Embryonic facial prominence (tissue), 1 donor: ENCODE measurements around the gene AFF3.
A peak's percentile ranks its signal among the peaks of the same experiment; 100 is the strongest.

Experiments used
- DNase-seq: peaks from one replicate; pipeline ENCODE4 v3.0.0-alpha.2; 2016; ENCODE audit errors: extremely low spot score

Gene AFF3

DNA sequence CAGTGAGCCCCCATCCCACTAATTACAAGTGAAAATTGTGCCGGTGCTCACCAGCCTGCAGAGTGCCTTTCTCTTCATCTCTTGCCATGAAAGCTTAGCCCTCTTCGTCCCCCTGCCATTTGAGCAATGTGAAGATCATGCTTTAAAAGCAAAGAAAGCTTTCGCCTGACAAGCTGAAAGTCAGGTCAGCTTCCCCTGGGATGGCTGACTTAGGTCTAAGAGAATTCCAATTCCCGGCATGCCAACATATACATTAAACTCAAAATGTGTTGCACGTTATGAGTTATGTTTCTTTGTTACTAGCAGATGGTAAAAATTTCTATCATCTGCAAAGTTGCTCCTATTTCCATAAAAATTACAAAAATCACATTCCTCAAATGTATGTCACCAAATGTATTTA is 129.8 kb downstream of the AFF3 start:
- DNase-seq = no peak

DNA sequence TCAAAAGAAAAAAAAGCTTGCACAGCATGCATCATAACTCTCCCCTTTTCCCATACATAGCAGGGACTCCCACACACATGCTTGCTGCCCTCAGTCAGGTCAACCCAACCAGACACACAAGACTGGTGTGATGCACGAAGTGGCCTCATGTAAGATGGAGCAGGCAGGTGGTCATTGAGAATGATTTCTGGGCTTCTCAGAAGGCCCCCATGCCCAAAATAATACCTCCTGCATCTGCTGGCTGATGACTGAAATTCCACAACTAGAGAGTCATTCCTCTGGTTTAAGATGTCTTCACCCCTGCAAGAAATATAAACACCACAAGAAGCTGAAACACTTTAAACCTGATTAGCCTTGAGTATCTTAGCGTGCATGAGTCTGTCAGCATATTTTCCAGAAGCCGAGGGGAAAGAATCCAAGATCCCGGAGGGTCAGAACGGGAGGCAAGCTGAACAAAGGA is 131.1 kb downstream of the AFF3 start:
- DNase-seq = no peak

DNA sequence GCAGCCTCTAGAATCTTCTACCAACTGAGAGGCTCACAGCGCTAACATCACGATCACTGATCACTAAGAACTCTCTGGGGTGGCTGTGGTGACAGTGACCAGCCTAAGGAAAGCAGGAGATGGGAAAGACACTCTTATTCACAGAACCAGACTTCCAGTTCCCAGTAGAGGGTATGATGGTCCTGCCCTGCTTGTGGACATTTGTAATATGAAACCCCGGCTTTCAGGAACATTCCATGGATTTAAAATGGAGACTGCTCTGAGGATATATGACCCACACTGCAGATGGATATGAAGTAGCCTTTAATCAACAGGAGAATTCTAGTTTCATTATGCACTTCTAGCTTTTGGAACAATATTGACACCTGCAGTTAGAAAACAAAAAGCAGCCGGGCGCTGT is 131.8 kb downstream of the AFF3 start:
- no peak for DNase-seq

DNA sequence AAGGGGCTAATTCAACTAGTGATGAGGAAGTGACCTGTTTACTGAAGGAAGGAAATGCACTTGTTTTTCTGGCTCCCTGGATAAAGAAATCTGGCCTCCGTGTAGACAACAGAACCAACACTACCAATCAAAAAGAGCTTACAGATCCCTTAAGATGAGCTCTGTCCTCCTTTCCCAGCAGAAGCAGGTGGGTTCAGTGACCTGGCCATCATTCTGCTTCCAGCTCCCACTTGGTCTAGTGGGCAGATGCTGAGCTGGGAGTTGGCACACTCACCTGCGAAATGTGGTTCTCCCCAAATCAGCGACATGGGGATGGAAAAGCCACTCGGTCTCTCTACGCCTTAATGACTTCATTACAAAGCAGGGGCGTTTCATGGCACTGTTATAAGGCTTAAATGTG is 132.6 kb downstream of the AFF3 start:
- no peak for DNase-seq

DNA sequence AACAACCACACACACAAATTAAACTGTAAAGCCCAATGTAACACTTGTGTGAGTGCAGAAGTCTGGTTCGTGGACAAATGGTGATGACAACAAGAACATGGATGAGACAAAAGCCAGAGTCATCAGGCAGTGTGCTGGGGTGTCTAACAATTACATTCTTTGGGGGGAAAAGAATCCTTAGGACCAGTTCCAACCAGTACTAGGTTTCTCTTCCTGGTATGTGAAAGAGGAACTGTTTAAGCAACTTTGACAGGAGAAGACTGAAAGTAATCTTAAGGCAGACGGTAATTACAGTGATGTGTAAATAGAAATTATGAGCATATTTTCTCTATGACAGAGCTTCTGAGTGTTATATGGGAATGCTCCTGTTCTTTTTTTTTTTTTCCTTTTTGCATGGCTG is 133.4 kb downstream of the AFF3 start:
- no peak for DNase-seq

DNA sequence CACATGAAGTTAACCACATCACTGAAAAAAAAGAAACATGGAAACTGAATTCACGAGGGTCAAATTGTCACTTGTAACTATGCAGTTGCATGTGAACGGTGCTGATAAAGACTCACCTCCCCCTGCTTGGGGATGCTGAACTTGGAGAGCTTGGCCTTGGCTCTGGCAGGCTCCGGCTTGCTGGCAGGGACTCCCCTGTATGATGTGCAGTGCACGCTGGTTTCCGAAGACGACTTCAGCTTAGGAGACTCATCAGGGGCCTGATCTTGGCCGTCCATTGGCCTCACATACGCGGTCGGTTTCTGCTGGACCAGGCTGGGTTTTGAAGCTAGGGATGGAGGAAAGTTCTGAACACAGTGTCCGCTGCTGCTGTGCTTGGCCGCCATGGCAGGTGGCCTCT is 135.9 kb downstream of the AFF3 start:
- no peak for DNase-seq

DNA sequence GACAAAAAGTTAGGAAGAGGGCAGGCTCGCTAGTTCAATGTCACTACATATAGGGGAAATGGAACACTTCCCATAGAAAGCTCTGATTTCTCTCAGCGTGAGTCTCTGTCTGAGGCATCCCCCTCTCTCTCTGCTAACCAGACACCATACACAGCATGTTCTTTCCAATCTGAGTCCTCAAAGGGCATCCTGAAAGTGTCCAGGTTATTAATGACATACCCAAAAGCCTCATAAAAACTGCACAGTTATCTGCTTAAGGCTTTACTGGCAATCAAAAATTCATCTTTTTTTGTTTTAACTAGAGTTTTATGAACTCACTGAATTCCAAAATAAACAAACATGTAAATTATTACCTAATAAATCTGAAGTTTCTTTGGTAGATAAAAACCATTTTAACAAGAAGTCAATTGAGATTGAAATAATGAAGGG is 137.4 kb downstream of the AFF3 start:
- DNase-seq = no peak

DNA sequence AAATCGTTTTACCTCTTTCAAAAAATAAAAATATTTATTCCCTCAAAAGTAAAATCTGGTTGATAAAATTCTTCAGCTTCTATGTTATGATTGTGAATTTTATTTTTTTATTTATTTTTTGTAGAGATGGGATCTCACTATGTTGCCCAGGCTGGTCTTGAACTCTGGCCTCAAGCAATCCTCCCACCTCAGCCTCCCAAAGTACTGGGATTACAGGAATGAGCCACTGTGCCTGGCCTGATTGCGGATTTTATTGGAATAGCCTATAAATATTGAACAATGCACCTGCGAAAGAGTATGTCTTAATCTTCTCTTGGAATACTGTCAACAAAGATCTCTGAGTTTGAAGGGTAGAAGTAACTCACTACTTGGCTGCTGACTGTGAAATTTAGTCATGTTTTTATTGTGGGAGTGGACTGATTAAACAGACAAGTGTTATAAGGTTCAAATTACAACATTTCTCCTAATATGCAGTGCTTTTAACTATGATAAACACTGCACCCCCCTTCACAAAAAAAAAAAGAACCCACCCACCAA is 138.0 kb downstream of the AFF3 start:
- DNase-seq = no peak

DNA sequence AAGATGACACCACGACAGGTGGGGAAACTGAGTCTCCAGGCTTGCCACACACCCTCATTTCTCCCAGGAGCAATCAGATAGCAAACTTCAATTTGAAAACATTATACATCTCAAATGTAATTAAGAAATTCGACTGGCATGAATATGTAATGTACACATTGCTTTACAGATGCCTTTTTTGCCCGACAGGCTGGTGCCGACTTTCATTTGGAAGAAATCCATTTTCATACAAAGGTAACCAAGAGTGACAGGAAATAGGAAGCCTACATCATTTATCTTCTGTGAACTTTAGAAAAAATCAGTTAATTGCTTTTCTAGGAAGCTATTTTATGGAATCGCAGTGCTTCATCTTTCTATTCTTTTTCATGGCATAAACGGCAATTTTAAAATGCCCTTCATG is 140.3 kb downstream of the AFF3 start:
- no peak for DNase-seq

DNA sequence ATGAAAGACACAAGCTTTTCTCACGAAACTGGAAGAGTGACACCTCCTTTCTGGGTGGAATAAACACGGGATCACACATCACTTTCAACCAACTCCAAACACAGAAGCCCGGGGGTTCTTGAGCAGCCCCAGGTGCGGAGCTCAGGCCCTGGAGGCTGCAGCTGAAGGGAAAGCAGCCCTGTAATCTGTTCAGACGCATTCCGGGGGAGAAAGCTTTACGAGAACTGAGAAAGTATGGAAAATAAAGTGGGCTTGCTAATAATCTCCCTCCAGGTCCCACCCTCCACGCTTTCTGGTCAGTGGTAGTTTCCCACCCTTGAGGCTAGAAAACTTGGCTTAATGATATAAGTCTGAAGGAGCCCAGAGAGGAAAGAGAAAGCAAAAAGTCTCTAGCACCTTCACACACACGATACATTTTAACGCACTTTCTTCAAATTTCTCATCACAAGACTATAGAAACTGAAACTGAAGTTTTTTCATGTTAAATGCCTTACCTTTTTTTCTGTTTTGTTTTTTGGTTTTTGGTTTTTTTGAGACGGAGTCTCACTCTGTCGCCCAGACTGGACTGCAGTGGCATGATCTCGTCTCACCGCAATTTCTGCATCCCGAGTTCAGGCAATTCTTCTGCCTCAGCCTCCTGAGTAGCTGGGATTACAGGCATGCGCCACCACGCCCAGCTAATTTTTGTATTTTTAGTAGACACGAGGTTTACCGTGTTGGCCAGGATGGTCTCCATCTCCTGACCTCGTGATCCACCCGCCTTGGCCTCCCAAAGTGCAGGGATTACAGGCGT is 141.3 kb downstream of the AFF3 start:
- no peak for DNase-seq

DNA sequence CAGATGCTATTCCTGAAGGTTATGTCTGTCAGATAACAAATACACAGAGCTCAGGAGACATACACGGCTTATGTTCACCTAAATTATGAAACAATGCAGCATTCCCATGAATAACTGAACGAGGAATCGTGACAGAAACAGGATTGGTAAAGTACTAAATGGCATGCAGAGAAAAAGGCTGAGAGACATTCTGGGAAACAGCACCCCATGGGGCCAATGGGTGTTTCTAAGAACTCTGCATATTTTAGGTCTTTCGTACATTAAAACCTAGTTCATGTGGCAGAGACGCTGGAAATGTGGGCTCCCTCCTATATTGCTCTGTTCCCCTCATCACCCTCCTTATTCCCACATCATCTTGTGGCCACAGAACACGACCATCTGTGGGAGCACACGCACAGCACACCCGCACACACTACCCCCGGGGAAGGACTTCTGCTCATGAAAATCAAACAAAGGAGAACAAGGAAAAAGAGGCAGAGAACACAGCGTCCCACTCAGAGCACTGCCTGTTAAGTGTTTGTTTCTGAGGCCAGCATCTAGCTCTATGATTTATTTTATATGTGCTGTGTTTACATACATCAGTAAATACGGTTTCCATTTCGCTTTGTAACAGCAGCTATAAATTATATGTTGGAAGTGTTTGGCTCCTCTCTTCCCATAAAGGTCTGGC is 143.6 kb downstream of the AFF3 start:
- DNase-seq = peak; percentile 37

DNA sequence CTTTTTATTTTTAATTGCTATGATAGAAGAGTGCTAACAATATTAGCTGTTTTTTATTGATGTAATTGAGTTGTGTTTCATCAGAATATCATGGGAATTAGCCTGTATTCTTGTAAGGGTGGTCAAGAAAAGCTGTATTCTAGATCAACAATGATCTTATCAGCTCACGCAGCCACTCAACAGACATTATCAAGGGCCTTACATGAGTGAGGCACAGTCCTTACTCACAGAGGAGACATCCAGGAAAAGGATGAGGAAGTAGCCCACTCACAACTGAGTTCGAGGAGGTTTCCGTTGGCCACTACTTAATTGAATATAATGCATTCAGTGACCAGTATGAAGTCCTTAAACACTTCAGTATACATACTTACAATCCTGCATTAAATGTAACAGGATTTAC is 152.5 kb downstream of the AFF3 start:
- no peak for DNase-seq

DNA sequence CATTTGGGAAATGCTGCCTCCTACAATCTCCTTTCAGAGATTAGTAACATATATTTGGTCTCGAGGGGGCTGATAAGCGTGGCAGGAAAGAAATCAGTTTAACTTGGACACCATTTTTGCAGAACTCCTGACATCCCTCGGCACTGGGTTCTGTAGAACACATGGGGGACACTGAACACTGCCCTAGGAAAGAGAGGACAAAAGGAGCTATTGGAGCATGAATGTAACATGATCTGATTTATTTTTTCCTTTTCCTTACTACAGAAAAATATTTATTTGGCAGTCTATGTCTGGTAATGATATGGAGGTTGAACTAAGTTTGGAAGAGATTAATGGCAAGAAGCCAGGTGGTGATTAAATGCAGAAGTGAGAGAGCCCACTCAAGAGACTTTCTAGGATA is 153.8 kb downstream of the AFF3 start:
- DNase-seq = no peak

DNA sequence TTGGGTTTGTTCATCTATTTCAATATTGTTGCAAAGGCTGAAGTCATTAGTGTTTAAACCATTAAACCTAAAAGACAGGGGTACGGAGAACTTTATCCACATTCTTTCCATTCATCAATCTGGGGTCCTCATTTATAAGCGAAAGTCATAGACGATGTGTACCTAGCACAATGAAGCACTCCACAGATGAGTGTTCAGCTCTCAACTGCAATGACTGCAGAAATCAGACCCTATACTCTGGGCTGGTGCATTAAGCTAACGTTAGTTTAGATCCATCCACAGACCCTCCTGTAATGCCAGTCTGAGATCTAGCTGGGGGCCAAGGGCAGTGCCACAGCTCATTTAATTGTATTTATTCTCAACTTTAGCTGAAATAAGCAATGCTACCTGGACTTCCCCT is 155.2 kb downstream of the AFF3 start:
- no peak for DNase-seq

DNA sequence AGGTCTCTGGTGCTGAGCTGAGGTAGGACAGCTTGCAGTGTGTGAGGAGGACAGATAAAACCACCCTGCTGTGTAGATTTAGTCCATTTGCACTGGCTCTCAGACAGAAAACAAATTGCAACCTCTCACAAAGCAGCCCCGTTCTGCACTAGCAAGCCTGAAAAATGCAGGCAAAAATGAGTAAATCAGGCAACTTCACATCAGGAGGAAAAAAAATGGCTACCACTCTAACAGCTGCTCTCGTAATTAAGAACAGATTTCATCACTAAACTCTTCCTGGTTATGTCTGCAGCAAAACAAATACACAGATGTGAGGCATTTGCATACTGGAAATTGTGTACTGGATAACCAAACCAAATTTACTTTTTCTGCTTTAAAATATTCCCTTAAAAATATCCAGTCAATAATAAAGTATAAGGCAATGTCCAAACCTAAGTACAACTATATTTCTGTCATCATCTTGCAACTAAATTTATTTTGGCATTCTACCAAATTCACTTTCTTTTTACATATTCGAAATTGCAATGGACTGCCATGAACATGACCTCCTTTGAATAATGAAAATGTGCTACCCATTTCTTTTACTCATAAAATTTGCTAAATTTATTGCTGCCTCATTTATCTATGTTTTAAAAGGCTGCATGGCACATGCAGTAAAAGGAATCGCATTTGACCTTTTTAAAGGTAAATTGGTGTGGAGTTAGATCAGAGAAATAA is 157.4 kb downstream of the AFF3 start:
- DNase-seq = peak; percentile 88

DNA sequence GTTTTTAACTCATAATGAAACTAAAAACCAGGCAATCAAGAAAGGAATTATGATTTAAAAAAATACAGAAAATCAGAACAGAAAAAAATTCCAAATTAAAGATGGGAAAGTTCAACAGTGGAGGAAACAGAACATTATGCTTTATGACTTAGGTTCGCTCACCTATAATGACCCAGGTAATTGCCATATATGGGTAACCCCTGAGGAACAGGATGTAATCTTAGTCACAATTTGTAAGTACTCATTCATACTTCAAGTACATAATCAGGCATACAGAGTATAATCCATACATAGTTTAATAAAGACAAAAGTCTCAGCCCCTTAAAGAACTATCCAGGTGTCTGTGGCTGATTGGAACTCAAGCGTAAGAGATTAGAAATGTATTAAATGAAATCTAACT is 159.6 kb downstream of the AFF3 start:
- no peak for DNase-seq

DNA sequence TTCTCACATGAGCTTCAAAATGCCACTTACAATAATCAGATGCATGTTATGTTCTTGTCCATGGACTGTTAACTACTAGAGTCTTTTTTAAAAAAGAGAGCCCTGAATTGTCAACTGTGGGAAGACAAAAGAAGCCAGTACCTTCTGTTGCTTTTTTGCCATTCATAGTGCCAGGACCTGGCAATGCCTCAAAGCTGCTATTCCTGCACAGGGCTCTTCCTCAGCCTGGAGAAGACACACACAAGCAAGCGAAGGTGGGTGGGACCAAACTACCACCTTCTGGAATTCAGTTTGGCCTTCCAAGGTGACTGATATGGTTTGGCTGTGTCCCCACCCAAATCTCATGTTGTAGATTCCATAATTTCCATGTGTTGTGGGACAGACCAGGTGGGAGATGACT is 160.6 kb downstream of the AFF3 start:
- DNase-seq = no peak

DNA sequence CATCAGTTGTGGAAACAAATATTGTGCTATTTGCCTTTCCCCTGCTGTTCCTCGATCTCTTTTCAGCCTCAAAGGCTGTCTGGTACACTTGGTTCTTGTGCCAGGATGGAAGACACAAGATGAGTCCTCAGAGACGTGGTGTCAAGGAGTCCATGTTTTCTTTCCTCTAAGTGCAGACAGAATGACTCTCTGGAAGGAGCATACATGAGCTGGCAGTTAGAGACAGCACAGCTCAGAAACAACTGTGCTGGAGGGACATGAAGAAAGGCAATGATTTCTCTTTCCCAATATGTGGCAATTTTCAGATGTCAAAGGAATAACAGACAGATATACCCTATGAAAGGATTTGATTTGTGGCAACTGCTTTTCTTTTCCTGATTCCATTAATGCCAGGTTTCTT is 162.2 kb downstream of the AFF3 start:
- no peak for DNase-seq

DNA sequence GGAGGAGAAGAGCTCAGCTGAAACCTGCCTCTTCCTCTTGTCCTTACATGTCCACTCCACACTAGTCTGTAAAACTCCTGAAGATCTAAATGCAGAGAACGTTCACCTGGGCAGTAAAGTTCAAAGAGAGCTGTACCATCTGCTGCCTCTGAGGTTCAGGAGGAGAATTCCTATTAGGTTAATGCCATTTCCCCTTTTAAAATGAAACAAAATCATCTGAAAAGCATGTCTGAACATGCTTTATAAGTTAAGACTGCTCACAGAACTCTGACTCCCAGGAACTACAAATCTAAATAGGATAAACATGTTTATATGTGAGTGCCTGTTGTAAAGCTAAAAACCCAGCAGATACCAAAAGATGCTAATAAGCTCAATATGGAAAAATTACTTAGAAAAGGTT is 164.4 kb downstream of the AFF3 start:
- no peak for DNase-seq

DNA sequence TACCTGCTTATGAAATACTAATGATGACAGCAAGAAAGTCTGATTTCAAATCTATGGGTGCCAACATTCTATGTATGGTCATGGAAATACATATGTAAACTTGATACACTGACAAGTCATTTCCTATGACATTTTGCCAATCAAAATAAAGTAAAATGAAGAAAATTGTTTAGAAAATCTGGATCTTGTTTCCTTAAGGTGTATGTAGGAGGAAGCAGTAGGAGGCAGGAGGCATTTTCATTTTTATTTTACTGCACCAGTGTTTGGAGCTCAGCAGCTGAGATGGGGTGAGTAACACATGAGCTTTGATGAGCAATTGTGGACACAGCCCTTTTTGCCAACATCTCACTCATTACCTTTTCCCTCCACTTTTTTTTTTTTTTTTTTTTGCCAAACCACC is 167.0 kb downstream of the AFF3 start:
- DNase-seq = no peak

DNA sequence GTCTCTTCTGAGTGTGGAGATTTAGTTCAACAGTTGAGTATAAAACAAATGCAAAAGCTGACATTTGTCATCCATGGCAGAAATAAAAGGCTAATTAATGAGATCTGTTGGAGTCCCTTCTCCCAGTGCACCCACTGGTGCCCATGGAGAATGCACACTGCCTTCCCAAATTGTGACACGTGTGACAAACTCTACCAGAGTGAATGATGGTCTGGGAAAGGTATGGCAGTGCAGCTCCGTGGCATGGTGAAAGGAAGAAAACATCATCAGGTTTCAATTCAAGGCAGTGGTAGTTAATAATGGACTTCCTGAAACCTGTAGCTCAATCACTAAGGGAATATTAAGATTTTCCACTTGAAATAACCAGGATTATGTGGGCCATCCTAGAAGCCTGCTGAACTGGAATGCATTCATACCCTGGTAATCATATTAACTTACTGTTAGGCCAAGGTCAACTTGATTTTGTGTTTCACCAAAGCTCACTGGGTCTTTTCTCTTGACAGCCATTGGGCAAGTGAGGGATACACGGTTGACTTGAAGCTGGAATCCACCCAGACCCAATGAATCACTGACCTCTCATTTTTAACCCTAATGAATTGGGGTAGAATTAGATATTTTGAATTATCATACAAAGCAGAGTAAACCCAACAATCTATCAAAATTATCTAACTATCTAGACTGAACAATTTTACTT is 167.6 kb downstream of the AFF3 start:
- no peak for DNase-seq

DNA sequence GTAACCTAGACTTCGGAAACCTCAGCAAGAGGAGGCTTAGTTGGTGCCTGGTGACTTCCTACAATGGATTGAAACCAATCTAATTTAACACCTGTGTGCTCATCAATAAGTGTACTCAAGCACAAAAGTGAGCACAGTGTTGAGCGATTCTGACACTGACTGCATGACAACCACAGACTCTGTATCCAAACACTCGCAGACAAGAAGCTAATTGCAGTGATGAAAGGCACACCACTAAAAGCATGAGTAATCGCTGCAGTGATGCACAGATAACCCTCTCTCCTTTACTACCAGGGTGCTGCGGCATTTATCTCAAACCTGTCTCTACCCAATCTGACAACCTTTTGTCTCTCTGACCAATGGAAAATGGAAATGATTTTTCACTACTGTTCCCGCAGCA is 168.1 kb downstream of the AFF3 start:
- DNase-seq = no peak
